ENCODE results near the gene STN1. TPM values are rescaled to one million over a fixed set of nuclear protein-coding genes. Genes with fewer than 3 reads are reported as not detected.

The STN1 gene
- total and polyA plus RNA-seq, 2 of the 4 experiments (the other 2 are of a cell fraction): 17.8 to 32.3 TPM

- no peak overlapping the region for H3K56ac ChIP-seq (ENCODE audit: extremely low read depth, insufficient read depth, low read length)
- H3K14ac ChIP-seq (replicated peaks; ENCODE audit: low read depth, low read length): no peak overlapping the region
- no peak overlapping the region for H3K4ac ChIP-seq (ENCODE audit: low read depth, low read length)
- ChIA-PET CTCF (no interaction called here), POLR2A (ENCODE audit: unreplicated experiment) (no interaction called here)
- DNase-seq (no peak), ATAC-seq (ENCODE audit: low read depth) (no peak)
- no peak overlapping the region for H4K91ac ChIP-seq (ENCODE audit: insufficient read depth, low read depth, low read length)
- H3K4me2 ChIP-seq (ENCODE audit: low read depth, low read length): no peak overlapping the region
- no peaks in the 10 kb centered on the region for H3K36me3 ChIP-seq (ENCODE audit: control insufficient read depth, insufficient read depth, low read length)
- in situ Hi-C loops (cut with MboI; ENCODE audit: low sequenced_read_pairs): no loop called here
- intact Hi-C loops (cut with micrococcal nuclease): no loop called here
- no peak overlapping the region for H4K5ac ChIP-seq (ENCODE audit: low read depth, low read length)
- H3K27ac ChIP-seq (ENCODE audit: insufficient read depth, low read length): no peak overlapping the region
- H3K18ac ChIP-seq (ENCODE audit: low read depth, low read length): no peak overlapping the region
- H4K20me1 ChIP-seq (ENCODE audit: insufficient read depth, low read length): no peaks in the 10 kb centered on the region
- no peaks in the 10 kb centered on the region for H3K9me1 ChIP-seq (ENCODE audit: insufficient read depth, low read length)
- no peak overlapping the region for H3K4me3 ChIP-seq (ENCODE audit: insufficient read depth, low read depth, low read length)
- no peak overlapping the region for H2BK20ac ChIP-seq (ENCODE audit: low read depth, low read length)
- H3K23ac ChIP-seq (ENCODE audit: low read depth, low read length): no peak overlapping the region
- TF ChIP-seq ELK1 (IDR thresholded peaks at IDR 0.05; ENCODE audit: borderline replicate concordance, low read depth, low read length) (no peak), SMC3 (IDR thresholded peaks at IDR 0.05; ENCODE audit: low read depth, low read length) (no peak), RFX5 (IDR thresholded peaks at IDR 0.05; ENCODE audit: low read depth, low read length) (no peak), NFE2L2 (IDR thresholded peaks at IDR 0.05; ENCODE audit: low read depth, low read length) (no peak), MAFK (IDR thresholded peaks at IDR 0.05; ENCODE audit: low read depth, low read length) (no peak), MXI1 (IDR thresholded peaks at IDR 0.05; ENCODE audit: borderline replicate concordance, low read depth, low read length) (no peak), BHLHE40 (IDR thresholded peaks at IDR 0.05; ENCODE audit: low read depth, low read length) (no peak), RAD21 (IDR thresholded peaks at IDR 0.05; ENCODE audit: low read length) (no peak), MAZ (IDR thresholded peaks at IDR 0.05; ENCODE audit: borderline replicate concordance, low read depth, low read length) (no peak), RCOR1 (IDR thresholded peaks at IDR 0.05; ENCODE audit: insufficient replicate concordance, low read length) (no peak), FOS (IDR thresholded peaks at IDR 0.05; ENCODE audit: low read depth, low read length) (no peak), CHD1 (IDR thresholded peaks at IDR 0.05; ENCODE audit: low read depth, low read length) (no peak), CEBPB (IDR thresholded peaks at IDR 0.05; ENCODE audit: low read depth, low read length) (no peak), POLR2A (IDR thresholded peaks at IDR 0.05; ENCODE audit: low read depth, low read length) (no peak)
- TF ChIP-seq, protein P1, sequence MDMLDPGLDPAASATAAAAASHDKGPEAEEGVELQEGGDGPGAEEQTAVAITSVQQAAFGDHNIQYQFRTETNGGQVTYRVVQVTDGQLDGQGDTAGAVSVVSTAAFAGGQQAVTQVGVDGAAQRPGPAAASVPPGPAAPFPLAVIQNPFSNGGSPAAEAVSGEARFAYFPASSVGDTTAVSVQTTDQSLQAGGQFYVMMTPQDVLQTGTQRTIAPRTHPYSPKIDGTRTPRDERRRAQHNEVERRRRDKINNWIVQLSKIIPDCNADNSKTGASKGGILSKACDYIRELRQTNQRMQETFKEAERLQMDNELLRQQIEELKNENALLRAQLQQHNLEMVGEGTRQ (IDR thresholded peaks at IDR 0.05; ENCODE audit: low read depth, low read length): no peak
- TF ChIP-seq, protein P2, sequence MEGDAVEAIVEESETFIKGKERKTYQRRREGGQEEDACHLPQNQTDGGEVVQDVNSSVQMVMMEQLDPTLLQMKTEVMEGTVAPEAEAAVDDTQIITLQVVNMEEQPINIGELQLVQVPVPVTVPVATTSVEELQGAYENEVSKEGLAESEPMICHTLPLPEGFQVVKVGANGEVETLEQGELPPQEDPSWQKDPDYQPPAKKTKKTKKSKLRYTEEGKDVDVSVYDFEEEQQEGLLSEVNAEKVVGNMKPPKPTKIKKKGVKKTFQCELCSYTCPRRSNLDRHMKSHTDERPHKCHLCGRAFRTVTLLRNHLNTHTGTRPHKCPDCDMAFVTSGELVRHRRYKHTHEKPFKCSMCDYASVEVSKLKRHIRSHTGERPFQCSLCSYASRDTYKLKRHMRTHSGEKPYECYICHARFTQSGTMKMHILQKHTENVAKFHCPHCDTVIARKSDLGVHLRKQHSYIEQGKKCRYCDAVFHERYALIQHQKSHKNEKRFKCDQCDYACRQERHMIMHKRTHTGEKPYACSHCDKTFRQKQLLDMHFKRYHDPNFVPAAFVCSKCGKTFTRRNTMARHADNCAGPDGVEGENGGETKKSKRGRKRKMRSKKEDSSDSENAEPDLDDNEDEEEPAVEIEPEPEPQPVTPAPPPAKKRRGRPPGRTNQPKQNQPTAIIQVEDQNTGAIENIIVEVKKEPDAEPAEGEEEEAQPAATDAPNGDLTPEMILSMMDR (conservative IDR thresholded peaks at IDR 0.05; ENCODE audit: low read depth, low read length): no peak
- no peak overlapping the region for H3K9ac ChIP-seq (ENCODE audit: low read depth, low read length)
- no peak overlapping the region for H2AFZ ChIP-seq (replicated peaks; ENCODE audit: low read length, poor library complexity)
- no CpG with 5 or more reads among the region's 6 CpGs for WGBS, 2 experiments (ENCODE audit: extremely low coverage in 2 of 2, insufficient read length in 1 of 2)
- no peaks in the 10 kb centered on the region for H3K9me3 ChIP-seq (ENCODE audit: control insufficient read depth, insufficient read depth, low read length)
- no peak overlapping the region for H2AK9ac ChIP-seq (replicated peaks; ENCODE audit: low read depth, low read length, poor library complexity)
- no peak overlapping the region for H2BK15ac ChIP-seq (ENCODE audit: low read depth, low read length)
- H3K79me1 ChIP-seq (ENCODE audit: low read depth in 1 of 2, low read length in 2 of 2): no peaks in the 10 kb centered on the region
- H2BK120ac ChIP-seq (ENCODE audit: low read depth, low read length): no peak overlapping the region
- dilution Hi-C loops (cut with HindIII; ENCODE audit: low sequenced_read_pairs, unreplicated experiment): no loop called here
- no peak overlapping the region for H4K8ac ChIP-seq (ENCODE audit: low read depth in 2 of 2, low read length in 2 of 2)
- H3K4me1 ChIP-seq (ENCODE audit: control insufficient read depth, insufficient read depth, low read length): no peaks in the 10 kb centered on the region
- H3K27me3 ChIP-seq (ENCODE audit: control insufficient read depth, insufficient read depth, low read length): no peaks in the 10 kb centered on the region; the same call in 1 of the 2 replicates
- no peak overlapping the region for H2AK5ac ChIP-seq (ENCODE audit: low read depth, low read length)
- H2BK5ac ChIP-seq (ENCODE audit: low read depth, low read length, poor library complexity, severe bottlenecking): no peak overlapping the region
- no TSS peak for BruUV-seq (replicated peaks)
These were observed 12.9 kb upstream of the STN1 start for GRCh38 chr10:103930881-103931280.

All from IMR-90 (cell line).